LNCaP clone FGC (cell line): ENCODE measurements around the gene POLR2L.

Experiments
- DNase-seq: peaks from one replicate; pipeline ENCODE4 v3.0.0-alpha.2; 2011; ENCODE audit warnings: low read depth
- H3K4me3 ChIP-seq: 2 replicates; pipeline ENCODE4 v1.5.1; 2011; ENCODE audit warnings: mild to moderate bottlenecking, low read depth, low read length, control low read depth
- TF ChIP-seq, protein P1 (sequence below): IDR thresholded peaks from 2 replicates; pipeline ENCODE4 v1.5.1; 2012; ENCODE audit warnings: mild to moderate bottlenecking; ENCODE audit not compliant: control insufficient read depth, insufficient read depth; ENCODE audit errors: extremely low read depth

The POLR2L gene

DNA sequence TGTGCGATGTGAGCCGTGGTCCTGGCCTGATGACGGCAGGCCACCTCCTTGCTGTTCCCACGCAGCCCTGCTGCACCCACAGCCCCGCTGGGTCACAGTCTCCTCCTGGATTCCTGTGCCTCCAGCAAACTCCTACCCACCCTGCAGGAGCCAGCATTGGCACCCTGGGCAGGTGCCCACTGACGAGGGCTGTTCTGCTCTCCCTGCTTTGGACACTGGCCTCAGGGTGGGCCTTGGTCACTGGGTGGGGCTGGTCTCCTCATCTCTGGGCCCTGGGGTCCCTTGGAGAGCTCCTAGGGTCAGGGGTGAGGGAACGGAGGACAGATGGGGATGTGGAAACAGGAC lies 13.0 kb upstream of the POLR2L start:
- no peak for DNase-seq
- H3K4me3 ChIP-seq, result no peak overlapping the region
- TF ChIP-seq, protein P1, sequence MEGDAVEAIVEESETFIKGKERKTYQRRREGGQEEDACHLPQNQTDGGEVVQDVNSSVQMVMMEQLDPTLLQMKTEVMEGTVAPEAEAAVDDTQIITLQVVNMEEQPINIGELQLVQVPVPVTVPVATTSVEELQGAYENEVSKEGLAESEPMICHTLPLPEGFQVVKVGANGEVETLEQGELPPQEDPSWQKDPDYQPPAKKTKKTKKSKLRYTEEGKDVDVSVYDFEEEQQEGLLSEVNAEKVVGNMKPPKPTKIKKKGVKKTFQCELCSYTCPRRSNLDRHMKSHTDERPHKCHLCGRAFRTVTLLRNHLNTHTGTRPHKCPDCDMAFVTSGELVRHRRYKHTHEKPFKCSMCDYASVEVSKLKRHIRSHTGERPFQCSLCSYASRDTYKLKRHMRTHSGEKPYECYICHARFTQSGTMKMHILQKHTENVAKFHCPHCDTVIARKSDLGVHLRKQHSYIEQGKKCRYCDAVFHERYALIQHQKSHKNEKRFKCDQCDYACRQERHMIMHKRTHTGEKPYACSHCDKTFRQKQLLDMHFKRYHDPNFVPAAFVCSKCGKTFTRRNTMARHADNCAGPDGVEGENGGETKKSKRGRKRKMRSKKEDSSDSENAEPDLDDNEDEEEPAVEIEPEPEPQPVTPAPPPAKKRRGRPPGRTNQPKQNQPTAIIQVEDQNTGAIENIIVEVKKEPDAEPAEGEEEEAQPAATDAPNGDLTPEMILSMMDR, result no peak

DNA sequence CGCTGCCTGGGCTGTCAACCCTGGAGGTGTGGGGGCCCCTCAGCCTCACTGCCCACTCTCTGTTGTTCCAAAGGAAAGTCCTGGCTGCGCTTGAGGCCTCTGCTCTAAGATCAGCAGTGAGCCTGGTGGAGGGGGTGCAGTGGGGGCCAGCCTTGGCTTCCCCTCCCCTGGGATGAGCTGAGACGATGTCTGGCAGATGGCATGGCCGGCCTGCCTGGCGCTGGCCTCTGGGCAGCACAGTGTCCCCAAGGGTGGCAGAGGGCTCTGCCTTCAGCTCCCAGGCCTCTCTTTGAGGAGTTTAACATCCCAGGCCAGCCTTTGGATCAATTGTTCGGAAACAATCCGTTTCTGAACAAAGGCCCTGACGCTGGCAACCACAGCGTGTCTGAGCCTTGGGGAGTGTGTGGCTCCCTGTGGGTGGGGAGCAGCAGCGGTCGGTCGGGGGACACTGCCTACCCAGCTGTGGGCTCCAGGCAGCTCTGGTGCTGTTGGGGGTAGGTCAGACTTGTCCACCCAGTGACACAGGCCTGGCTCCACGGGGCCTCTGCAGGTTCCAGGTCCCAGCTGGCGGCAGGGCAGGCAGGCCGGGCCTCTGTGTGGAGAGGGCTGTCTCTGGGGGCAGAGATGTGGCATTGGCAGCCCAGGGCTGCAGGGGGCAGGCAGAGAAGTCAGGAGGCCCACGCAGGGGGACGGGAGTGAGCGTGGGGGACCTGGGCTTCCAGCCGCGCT lies 12.4 kb upstream of the POLR2L start:
- H3K4me3 ChIP-seq, result no peak overlapping the region
- no peak for DNase-seq
- TF ChIP-seq, protein P1, result no peak

DNA sequence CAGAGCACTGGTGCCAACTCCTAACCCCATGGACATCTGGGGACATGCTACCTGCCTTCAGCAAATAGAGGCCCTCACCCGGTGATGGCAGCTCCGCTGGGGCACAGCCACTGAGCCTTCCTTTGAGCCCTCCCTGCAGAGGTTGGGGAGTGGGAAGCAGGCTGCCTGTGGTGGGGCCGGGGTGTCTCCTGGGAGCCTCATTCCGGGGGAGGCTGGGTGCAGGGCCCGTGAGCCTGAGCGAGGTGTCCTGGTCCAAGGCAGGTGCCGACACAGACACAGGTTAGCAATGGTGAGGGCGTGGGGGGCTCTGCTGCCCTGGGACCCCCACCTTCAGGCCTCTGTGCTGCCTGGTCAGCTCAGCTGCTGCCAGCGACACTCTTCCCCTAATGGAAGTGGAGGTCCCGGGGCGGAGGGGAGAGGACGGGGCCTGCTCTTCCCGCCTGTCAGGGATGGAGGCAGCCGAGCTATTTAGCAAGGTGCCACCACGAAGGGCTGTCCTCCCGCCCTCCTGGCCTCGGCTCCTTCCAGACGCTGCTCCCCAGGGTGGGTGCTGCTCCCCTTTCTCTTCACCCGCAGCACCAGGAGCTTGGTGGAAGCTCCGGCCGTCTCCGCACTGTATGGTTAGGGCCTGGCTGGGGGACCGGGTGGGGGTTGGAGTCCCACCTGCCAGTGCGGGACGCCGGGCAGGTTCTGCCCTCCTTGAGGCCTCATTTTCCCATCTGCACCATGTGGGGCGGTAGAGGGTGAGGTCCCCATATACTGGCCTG lies 11.5 kb upstream of the POLR2L start:
- TF ChIP-seq, protein P1, result no peak
- no peak overlapping the region for H3K4me3 ChIP-seq
- no peak for DNase-seq

DNA sequence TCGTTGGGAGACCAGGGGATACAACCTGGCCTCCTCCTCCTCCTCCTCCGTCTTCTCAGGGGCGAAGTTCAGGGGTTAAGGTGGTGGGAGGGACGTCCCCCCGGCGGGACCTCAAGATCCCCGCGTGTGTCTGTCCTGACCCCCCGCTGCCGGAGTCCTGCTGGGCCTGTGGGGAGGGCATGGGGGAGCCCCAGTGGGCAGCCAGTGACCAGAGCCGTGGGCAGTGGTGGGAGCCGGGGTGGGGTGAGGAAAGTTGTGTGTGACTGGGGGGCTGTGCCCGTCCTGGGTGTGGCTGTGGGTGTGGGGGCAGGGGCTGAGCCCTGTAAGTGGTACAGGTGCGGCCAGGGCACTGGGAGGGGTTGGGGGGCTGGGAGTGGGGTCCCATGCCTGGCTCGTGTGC lies 10.4 kb upstream of the POLR2L start:
- TF ChIP-seq, protein P1, result no peak
- H3K4me3 ChIP-seq, result no peak overlapping the region
- no peak for DNase-seq

DNA sequence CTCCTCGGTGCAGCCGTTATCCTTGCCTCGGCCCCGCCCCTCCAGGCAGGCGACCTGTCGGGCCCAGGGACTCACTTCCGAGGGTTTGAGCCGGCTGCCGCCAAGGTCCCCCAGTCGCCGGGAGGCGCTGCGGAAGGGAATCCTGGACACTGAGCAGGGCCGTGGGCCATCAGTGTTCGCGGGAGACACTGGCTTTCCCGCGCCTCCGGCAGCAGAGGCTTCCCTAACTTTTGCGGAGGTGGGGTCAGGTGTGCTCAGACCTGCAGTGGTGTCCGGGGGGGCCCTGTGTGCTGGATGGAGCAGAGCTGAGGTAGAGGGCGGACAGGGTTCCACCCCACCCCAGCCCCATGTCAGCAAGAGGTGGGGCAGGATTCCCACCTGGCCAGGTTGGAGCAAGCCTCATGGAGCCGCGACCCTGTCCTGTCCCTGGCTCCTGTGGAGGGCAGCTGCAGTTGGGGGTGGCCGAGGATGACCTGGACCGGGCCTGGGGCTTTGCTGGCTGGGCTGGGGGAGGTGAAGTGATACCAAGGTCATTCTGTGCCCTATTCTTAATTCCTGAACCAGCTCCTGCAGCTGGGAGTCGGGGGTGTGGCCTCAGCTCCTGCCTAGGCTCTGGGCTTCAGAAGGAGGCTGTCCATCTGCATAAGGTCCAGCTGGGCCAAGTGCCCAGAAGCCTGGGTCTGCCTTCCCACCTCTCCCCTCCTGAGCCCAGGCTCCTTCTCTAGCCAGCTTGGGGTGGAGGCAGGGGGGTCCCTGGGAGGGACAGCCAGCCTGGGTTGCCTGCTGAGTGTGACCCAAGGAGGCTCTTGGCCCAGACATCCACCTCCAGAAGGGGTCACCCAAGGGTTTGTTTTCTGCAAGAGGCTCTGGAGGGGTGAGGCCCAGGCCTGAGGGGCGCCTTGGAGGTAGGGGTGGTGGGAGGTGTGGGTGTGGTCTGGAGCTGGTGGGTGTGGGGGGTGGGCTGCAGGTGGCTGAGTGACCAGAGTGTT lies 8.7 kb upstream of the POLR2L start:
- TF ChIP-seq, protein P1, result no peak
- H3K4me3 ChIP-seq, result peak overlapping the region; percentile 55; the same call in 1 of the 2 replicates
- DNase-seq, result no peak

DNA sequence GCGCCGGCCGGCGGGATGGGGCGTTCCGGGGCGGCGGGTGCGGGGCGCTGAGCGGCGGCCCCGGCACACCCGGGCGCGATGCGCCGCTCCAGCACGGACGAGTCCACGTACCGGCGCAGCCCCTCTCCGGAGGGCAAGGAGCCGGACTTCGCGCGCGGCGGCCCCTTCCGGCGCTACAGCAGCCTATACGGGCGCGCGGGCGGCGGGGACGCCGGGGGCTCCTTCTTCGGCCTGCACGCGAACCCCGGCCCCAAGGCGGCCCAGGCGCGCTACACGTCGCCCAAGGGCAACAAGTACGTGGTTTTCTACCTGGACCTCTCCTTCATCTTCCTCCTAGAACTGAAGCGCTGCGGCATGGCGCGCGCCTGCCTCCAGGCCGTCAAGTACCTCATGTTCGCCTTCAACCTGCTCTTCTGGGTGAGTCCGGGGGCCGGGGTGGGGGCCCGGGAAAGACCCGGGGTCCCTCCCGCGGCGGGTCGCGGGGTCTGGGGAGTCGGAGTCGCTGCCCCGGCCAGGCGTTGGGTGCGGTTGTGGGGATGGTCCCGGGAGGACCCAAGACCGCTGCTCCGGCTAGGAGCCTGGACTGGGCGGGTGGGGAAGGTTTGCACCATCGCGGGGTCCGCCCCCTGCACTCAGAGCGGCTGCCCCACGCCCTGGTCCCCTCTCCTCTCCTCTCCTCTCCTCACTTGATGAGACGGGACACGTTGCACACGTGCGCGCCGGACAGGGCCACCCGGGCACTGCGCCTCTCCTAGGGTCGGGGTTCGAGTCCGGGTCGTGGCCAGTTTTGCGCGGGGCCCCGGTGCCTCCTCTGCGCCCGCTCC lies 7.8 kb upstream of the POLR2L start:
- H3K4me3 ChIP-seq, result peak overlapping the region; percentile 55
- no peak for DNase-seq
- TF ChIP-seq, protein P1, result no peak
